Neural progenitor cell (in vitro differentiated cells): ENCODE results near the gene CRTC1.

Experiments used
- CTCF ChIP-seq: fragments of 200-600 bp; sonication (generic); IDR thresholded peaks from 2 replicates; pipeline ENCODE4 v1.5.1; 2017; ENCODE audit warnings: antibody characterized with exemption, mild to moderate bottlenecking
- EZH2 ChIP-seq: fragments of 200-600 bp; sonication (generic); IDR thresholded peaks from 2 replicates; pipeline ENCODE4 v1.6.1; 2017; ENCODE audit warnings: antibody characterized with exemption, mild to moderate bottlenecking, moderate library complexity

DNA sequence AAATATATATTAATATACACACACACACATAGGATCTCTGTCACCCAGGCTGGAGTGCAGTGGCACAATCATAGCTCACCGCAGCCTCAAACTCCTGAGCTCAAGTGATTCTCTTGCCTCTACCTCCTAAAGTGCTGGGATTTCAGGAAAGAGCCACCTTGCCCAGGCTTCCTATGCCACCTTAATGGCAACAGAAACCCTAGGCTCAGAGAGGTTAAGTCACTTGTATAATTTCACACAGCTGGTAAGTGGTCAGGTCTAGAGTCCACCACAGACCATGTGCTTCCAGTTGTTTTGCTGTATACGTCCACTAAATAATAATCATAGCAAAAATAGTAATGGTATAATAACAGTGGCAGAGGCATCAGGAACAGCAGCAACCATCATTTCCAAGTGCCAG, 147.0 kb downstream of the CRTC1 start:
- TF ChIP-seq CTCF (no peak), EZH2 (no peak)
